ENCODE results near the gene DNAJB11.

GRCh38 chr3:186571644-186572013, 1.1 kb downstream of the DNAJB11 start:
- peak; percentile 96 for TF ChIP-seq SPI1 (IDR thresholded peaks at IDR 0.05; ENCODE audit: borderline replicate concordance, low read depth)
- TF ChIP-seq POLR2AphosphoS5 (IDR thresholded peaks at IDR 0.05; ENCODE audit: low read depth), result no peak
- TF ChIP-seq, protein P1, sequence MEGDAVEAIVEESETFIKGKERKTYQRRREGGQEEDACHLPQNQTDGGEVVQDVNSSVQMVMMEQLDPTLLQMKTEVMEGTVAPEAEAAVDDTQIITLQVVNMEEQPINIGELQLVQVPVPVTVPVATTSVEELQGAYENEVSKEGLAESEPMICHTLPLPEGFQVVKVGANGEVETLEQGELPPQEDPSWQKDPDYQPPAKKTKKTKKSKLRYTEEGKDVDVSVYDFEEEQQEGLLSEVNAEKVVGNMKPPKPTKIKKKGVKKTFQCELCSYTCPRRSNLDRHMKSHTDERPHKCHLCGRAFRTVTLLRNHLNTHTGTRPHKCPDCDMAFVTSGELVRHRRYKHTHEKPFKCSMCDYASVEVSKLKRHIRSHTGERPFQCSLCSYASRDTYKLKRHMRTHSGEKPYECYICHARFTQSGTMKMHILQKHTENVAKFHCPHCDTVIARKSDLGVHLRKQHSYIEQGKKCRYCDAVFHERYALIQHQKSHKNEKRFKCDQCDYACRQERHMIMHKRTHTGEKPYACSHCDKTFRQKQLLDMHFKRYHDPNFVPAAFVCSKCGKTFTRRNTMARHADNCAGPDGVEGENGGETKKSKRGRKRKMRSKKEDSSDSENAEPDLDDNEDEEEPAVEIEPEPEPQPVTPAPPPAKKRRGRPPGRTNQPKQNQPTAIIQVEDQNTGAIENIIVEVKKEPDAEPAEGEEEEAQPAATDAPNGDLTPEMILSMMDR (IDR thresholded peaks at IDR 0.05; ENCODE audit: insufficient read depth, low read length), result no peak
- TF ChIP-seq REST (IDR thresholded peaks at IDR 0.05; ENCODE audit: insufficient replicate concordance, low read depth), result no peak

Data from HL-60 (cell line).